ENCODE results near the gene NCOA3. TPM values are rescaled to one million over a fixed set of nuclear protein-coding genes. Genes with fewer than 3 reads are reported as not detected.

Gene NCOA3
- total and polyA plus RNA-seq, 7 donors = 11.9 to 56.9 (median 18.1) TPM

GRCh38 chr20:47606414-47606982 is 104.8 kb downstream of the NCOA3 start:
- 91 to 96% (median 96%) methylated on average over 7 of the region's 7 CpGs for WGBS, 3 donors
- no peaks in the 10 kb centered on the region for H3K9me3 ChIP-seq
- no peaks in the 10 kb centered on the region for H3K27me3 ChIP-seq (ENCODE audit: insufficient read depth in 3 of 3, low read length in 2 of 3)
- TF ChIP-seq CTCF (IDR thresholded peaks at IDR 0.05) = no peak
- H3K27ac ChIP-seq = no peak overlapping the region
- intact Hi-C loops (cut with DNase I) = no loop called here
- no peak overlapping the region for H3K4me3 ChIP-seq
- no peak for DNase-seq
- no peak for ATAC-seq
- H3K36me3 ChIP-seq (ENCODE audit: insufficient read depth in 1 of 2, low read depth in 1 of 2) = no peaks in the 10 kb centered on the region
- H3K4me1 ChIP-seq = peaks cover 24% of the 10 kb centered on the region

GRCh38 chr20:47606983-47607613 is 105.4 kb downstream of the NCOA3 start:
- intact Hi-C loops (cut with DNase I) = no loop called here
- Histone ChIP-seq H3K4me1 (peaks cover 18% of the 10 kb centered on the region), H3K36me3 (ENCODE audit: insufficient read depth in 1 of 2, low read depth in 1 of 2) (no peaks in the 10 kb centered on the region), H3K9me3 (no peaks in the 10 kb centered on the region), H3K27ac (no peak overlapping the region), H3K27me3 (ENCODE audit: insufficient read depth in 3 of 3, low read length in 2 of 3) (no peaks in the 10 kb centered on the region), H3K4me3 (no peak overlapping the region)
- 63 to 76% (median 63%) methylated on average over 1 of the region's 1 CpG for WGBS, 3 donors
- TF ChIP-seq CTCF (IDR thresholded peaks at IDR 0.05) = no peak
- no peak for ATAC-seq
- DNase-seq = no peak

GRCh38 chr20:47609001-47609400 is 107.3 kb downstream of the NCOA3 start:
- Histone ChIP-seq H3K4me1 (peaks cover 19% of the 10 kb centered on the region), H3K27me3 (ENCODE audit: insufficient read depth in 3 of 3, low read length in 2 of 3) (no peaks in the 10 kb centered on the region), H3K27ac (no peak overlapping the region), H3K4me3 (no peak overlapping the region), H3K9me3 (no peaks in the 10 kb centered on the region), H3K36me3 (ENCODE audit: insufficient read depth in 1 of 2, low read depth in 1 of 2) (no peaks in the 10 kb centered on the region)
- no peak for ATAC-seq
- intact Hi-C loops (cut with DNase I) = no loop called here
- no peak for TF ChIP-seq CTCF (IDR thresholded peaks at IDR 0.05)
- WGBS, 3 donors = 86 to 88% (median 88%) methylated on average over 5 of the region's 5 CpGs
- no peak for DNase-seq

- DNase-seq (no peak), ATAC-seq (peak; percentile 76 to 84 (median 82))
- intact Hi-C loops (cut with DNase I) = no loop called here
- no peak for TF ChIP-seq CTCF (IDR thresholded peaks at IDR 0.05)
- Histone ChIP-seq H3K36me3 (ENCODE audit: insufficient read depth in 1 of 2, low read depth in 1 of 2) (no peaks in the 10 kb centered on the region), H3K27me3 (ENCODE audit: insufficient read depth in 3 of 3, low read length in 2 of 3) (no peaks in the 10 kb centered on the region), H3K27ac (peak overlapping the region; percentile 56), H3K9me3 (no peaks in the 10 kb centered on the region), H3K4me1 (peaks cover 27% of the 10 kb centered on the region), H3K4me3 (no peak overlapping the region)
- WGBS, 3 donors = 63 to 71% (median 70%) methylated on average over 6 of the region's 6 CpGs
Observed at GRCh38 chr20:47610247-47610944, 108.7 kb downstream of the NCOA3 start.

All from psoas muscle (tissue), 8 donors.